Skin epidermis (tissue), 12 donors: Measurements from ENCODE around the gene HIC2.
"Not testable (repeated sequence)": the region's sequence is repeated elsewhere in the genome, so short reads cannot be mapped to it uniquely, and the experiment has no call there.

ENCODE experiments used
- H3K27ac ChIP-seq, 21 experiments: fragments of 200-600 bp; sonication (generic) in 11 of 21; one replicate each; pipeline ENCODE4 v1.5.0; 2020; ENCODE audit warnings: mild to moderate bottlenecking in 3 of 21, inconsistent platforms in 2 of 21, moderate library complexity in 2 of 21
- H3K4me3 ChIP-seq, 7 experiments: fragments of 200-600 bp; sonication (generic) in 2 of 7; one replicate each; pipeline ENCODE4 v1.5.0; 2020; ENCODE audit warnings: inconsistent platforms in 2 of 7, mild to moderate bottlenecking in 2 of 7, moderate library complexity in 1 of 7

HIC2 gene, protein sequence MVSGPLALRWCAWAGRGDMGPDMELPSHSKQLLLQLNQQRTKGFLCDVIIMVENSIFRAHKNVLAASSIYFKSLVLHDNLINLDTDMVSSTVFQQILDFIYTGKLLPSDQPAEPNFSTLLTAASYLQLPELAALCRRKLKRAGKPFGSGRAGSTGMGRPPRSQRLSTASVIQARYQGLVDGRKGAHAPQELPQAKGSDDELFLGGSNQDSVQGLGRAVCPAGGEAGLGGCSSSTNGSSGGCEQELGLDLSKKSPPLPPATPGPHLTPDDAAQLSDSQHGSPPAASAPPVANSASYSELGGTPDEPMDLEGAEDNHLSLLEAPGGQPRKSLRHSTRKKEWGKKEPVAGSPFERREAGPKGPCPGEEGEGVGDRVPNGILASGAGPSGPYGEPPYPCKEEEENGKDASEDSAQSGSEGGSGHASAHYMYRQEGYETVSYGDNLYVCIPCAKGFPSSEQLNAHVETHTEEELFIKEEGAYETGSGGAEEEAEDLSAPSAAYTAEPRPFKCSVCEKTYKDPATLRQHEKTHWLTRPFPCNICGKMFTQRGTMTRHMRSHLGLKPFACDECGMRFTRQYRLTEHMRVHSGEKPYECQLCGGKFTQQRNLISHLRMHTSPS

DNA sequence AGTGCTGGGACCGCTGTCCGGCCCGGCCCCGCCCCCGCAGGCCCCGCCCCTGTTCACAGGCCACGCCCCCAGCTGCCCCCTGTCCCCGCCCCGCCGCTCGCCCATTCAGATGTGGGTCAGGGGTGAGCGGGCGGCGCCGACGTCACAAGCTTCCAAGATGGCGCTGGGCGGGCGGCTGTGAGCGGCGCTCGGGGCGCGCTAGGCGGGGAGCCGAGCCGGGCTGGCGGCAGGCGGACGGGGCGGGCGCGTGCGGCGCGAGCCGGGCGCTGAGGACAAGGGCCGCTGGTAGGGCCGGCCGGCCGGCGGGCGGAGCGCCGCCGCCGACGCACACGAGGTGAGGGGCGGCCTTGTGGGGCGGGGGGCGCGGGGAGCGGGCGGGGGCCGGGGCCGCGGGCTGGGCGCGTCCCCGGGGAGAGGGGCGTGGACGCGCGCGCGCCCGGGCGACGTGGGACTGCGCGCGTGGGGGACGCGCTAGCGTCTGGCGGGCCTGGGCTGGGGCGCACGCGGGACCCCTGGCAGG is at the start of gene HIC2:
HIC2 (plus strand) TSS at position 145 of the 520 bp plus-strand sequence. CDS start 25,461 bp downstream, outside the sequence.
- H3K4me3 ChIP-seq: peak within 1 kb of the TSS in 6 of 7 experiments; percentile 23 to 43 (median 33)
- not testable (repeated sequence) for H3K27ac ChIP-seq

DNA sequence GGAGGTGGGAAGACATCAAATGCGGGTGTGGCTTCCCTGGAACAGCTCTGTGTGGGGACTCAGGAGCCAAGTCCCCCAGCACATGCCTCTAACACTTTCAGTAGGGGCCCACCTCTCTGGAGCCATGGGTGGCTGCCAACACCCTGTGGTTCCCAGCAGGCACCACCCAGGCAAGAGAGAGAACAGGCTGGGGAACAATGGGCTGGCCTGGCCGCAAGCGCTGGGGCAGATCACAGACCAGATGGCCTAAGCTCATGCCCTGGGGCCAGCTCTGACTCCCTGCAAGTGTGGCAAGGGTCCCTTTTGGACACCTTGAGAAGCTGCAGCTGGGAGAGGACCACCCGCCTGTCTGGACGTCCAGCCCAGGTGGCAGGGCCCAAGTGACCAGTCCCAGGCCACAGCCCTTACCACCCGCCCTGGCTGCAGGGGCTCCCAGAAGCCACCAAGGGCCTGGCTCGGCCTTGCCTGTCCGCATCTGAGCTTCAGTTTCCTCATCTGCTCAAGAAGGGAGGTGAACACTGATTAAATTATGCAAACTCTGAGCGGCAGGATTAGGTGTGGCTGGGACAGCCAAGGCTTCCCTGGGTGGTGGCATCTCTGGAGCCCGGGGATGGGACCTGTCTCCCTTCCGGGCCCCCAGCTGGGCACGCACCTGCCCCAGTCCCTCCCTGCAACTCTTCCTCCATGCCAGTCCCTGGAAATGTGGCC is 48.4 kb upstream of the HIC2 start:
- H3K27ac ChIP-seq, H3K4me3 ChIP-seq: not testable (repeated sequence)

DNA sequence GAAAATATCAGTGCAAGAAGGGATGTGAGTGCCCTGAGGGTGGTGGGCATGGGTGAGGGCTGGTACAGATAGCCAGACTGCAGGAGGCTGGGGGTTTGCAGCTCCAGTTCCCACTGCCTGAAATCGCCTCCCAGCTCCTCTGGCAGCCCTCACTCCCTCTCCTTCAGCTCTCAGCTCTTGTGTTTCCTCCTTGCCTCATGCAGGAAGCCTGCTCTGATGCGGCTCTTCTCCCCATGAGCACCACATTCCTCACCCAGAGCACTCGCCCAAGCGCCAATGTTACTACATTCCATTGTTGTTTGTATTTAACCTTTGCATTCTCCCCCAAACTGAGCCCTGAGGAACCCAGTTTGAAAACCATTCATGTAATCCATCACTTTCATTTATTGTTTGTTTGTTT is 41.3 kb upstream of the HIC2 start:
- H3K4me3 ChIP-seq, H3K27ac ChIP-seq: not testable (repeated sequence)

DNA sequence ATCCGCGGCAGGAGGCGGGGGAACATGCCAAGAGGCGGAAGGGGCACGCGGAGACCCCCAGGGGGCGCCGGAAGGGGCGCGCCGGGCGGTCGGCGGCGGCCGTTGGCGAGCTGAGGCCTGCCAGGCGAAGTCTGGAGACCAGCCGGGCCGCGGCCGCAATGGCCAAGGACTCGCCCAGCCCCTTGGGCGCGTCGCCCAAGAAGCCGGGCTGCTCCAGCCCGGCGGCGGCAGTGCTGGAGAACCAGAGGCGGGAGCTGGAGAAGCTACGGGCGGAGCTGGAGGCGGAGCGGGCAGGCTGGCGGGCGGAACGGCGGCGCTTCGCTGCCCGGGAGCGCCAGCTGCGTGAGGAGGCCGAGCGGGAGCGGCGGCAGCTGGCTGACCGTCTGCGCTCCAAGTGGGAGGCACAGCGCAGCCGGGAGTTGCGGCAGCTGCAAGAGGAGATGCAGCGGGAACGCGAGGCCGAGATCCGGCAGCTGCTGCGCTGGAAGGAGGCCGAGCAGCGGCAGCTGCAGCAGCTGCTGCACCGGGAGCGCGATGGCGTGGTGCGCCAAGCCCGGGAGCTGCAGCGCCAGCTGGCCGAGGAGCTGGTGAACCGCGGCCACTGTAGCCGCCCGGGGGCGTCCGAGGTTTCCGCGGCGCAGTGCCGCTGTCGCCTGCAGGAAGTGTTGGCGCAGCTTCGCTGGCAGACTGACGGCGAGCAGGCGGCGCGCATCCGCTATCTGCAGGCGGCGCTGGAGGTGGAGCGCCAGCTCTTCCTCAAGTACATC is 33.3 kb upstream of the HIC2 start, which contains the start of gene RIMBP3B:
RIMBP3B (plus strand) TSS at position 51 of the 767 bp plus-strand sequence; CDS start at position 159, 108 bp downstream.
- not testable (repeated sequence) for H3K4me3 ChIP-seq, H3K27ac ChIP-seq

DNA sequence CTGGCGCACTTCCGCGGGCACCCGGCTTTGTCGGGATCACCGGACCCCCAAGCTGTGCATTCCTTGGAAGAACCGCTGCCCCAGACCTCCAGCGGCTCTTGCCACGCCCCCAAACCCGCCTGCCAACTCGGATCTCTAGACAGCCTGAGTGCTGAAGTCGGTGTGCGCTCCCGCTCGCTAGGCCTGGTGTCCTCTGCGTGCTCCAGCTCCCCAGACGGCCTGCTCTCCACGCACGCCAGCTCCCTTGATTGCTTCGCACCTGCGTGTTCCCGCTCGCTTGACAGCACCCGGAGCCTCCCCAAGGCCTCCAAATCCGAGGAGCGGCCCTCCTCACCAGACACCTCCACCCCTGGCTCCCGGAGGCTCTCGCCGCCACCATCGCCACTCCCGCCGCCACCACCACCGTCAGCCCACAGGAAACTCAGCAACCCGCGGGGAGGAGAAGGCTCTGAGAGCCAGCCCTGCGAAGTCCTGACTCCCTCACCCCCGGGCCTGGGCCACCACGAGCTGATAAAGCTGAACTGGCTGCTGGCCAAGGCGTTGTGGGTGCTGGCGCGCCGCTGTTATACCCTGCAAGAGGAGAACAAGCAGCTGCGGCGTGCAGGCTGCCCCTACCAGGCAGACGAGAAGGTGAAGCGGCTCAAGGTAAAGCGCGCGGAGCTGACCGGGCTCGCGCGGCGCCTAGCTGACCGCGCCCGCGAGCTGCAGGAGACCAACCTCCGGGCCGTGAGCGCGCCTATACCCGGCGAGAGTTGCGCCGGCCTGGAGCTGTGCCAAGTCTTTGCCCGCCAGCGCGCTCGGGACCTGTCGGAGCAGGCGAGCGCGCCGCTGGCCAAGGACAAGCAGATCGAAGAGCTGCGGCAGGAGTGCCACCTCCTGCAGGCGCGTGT is 32.5 kb upstream of the HIC2 start:
- not testable (repeated sequence) for H3K27ac ChIP-seq, H3K4me3 ChIP-seq

DNA sequence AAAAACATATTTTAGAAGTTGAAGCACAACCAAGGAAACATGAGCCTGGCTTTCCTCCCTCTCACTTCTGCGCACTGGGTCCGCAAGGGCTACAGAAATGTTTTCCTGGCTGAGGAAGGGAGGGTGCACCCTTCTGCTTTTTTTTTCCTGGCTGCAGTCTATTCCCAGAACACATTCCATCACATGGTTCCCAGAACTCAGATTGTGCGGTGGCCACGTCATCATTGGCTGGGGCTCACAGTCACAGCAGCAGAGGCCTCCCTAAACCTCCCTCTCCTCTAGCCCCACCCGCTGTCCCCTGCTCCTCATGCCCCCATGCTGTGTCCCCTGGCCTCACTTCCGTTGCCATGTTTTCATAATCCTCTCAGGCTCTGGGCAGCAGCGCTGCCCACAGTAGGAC is 27.7 kb upstream of the HIC2 start:
- H3K4me3 ChIP-seq, H3K27ac ChIP-seq: not testable (repeated sequence)

DNA sequence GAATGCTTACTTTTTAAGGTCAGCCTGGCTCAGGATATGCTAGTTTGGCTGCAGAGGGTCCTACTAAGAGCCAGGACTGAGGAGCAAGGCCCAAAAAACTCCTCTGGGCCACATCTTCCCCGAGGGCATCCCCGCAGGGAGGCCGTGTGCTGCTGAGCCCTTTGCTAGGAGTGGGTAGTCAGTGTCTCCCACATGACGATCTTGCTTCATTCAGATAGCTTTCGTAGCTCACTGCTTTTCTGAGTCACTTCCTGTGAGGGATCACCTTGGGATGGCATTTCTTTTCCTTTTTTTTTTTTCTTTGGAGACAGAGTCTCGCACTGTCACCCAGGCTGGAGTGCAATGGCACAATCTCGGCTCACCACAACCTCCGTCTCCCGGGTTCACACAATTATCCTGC is 27.2 kb upstream of the HIC2 start:
- not testable (repeated sequence) for H3K27ac ChIP-seq, H3K4me3 ChIP-seq

DNA sequence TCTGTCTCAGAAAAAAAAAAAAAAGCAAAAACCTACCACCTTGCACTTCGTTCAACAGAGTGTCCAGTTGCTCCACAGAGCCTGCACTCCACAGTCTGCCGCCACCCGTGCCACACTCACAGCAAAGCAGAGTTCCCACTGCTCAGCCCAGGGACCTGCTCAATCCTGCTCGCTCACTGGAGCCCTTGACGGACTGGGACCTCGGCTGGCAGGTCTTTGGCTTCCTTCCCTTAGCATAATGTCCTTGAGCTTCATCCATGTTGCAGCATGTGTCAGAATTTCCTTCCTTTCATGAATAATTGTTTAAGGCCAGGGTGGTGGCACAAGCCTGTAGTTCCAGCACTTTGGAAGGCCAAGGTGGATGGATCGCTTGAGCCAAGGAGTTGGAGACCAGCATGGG is 22.6 kb upstream of the HIC2 start:
- not testable (repeated sequence) for H3K27ac ChIP-seq, H3K4me3 ChIP-seq

DNA sequence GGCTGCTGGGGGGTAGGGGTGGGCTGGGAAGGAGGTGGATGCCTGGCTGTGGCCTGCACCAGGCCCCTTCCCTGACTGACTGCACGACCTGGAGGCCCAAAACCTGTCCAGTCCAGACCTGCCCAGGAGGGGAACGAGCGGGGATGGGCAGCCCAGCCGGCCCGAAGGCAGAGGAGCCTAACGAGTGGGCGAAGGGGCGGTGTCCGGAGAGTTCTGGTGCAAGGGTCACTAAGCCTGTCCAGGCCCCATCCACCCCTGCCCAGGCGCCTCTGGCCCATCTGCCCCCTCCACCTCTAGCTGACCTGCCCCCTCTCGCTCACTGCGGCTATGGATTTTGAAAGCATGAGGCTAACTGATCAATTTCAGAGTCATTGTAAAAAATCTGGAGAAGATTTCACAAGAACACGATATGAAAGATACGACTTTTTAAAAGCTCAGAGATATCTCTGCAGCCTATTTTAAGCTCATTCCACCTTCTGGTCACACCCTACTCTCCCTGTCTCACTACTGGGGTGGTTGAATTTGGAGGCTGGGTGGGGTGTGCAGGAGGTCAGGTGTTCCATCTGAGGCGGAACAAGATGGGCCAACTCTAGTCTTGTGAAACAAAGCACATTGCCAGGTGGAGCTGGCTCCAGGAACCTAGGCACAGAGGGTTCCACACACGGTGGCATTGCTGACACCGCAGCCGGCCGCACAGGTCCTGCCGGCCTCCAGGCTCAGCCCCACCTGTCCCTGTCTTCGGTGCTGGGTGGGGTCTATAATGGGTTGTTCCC is 15.8 kb upstream of the HIC2 start:
- H3K4me3 ChIP-seq, H3K27ac ChIP-seq: not testable (repeated sequence)

DNA sequence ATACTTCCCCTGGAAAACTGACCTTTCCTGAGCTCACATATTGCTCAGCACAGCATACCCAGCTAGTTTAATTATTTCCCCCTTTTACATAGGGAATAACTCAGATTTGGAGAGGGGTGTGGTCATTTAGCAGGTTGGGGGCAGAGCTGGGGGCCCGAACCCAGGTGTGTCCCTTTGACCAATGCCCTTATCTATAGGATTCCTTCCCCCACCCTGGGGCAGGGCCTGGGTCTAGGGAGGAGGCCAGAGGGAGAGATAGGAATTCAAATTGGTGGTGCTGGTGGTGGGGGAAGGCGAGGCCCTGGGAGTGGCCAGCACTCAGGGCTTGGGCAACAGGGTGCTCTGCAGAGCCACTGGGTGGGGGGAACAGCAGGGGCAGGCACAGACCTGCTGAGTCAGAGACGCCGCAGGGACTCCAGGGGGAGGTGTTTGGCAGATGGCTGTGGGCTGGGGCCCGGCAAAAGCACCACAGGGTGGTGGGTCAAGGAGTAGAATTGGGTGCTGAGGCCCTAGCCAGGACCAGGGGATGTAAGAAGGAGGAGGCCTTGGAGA is 14.3 kb upstream of the HIC2 start:
- not testable (repeated sequence) for H3K27ac ChIP-seq, H3K4me3 ChIP-seq

DNA sequence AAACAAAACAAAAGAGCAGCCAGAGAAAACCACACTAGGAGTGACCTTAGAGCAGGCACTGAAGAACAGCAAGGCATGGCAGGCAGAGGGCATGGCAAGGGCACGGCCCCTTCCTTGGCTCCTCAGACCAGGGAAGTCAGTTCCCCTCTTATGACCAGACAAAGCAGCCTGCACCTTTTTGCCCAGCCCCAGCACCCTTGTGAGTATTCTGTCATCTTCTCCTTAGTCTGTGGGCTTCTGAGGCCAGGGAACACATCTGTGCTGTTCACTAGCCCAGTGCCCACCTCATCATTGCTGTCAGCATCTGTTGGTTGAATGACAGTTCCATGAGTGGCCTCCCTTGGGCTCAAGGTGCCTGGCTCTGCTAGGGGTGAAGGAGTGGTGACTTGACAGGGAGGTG is 10.0 kb upstream of the HIC2 start:
- H3K4me3 ChIP-seq, H3K27ac ChIP-seq: not testable (repeated sequence)

DNA sequence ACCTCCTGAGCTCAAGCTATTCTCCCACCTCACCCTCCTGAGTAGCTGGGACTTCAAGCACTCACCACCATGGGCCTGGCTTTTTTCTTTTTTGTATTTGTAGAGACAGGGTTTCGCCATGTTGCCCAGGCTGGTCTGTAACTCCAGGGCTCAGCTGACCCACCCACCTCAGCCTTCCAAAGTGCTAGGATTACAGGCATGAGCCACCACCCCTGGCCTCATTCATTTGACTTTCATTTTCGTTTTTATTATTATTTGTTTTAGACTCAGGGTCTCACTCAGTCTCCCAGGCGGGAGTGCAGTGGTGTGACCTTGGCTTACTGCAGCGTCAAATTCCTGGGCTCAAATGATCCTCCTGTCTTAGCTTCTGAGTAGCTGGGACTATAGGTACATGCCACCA is 9.4 kb upstream of the HIC2 start:
- not testable (repeated sequence) for H3K4me3 ChIP-seq, H3K27ac ChIP-seq

DNA sequence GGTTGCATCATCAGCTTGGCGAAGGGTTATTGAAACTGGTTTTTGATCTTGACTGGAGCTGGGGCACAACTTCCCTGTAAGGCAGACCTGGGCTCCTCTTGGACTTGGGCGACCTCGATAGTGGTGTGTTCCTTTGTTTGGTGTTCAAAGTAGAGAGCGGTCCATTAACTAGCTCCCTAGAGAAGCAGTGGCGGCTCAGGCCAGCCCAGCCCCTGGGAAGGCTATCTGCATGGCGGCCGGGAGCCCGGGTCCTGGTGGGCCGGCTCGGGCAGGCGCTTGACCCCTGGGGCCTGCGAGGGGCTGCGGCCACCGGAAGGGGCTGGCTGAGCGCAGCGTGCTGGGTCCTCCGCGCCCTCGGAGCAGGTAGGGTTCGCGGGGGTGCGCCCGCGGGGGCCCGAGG is 796 bp upstream of the HIC2 start:
- not testable (repeated sequence) for H3K4me3 ChIP-seq, H3K27ac ChIP-seq

DNA sequence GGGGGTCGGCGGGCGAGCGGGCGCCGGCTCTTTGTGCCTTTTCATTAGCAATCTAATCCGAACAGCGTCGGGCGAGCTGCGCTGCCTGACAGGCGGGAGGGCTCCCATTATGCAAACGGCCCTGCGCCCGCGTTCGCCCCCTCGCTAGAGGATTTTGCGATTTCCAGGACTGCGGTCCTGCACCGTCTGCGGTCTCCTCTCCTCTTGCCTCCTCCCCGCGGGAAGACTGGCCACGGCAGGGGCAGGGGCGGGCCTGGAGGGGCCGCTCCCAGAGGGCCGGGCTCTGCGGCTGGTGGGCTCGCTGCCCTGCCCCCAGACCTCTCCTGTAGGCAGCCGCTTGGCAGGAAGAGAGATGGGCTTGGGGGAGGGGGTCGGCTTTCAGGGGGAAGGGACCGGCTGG is 682 bp downstream of the HIC2 start:
- peak overlapping the region in 6 of 7 experiments; percentile 23 to 43 (median 33) for H3K4me3 ChIP-seq
- not testable (repeated sequence) for H3K27ac ChIP-seq

DNA sequence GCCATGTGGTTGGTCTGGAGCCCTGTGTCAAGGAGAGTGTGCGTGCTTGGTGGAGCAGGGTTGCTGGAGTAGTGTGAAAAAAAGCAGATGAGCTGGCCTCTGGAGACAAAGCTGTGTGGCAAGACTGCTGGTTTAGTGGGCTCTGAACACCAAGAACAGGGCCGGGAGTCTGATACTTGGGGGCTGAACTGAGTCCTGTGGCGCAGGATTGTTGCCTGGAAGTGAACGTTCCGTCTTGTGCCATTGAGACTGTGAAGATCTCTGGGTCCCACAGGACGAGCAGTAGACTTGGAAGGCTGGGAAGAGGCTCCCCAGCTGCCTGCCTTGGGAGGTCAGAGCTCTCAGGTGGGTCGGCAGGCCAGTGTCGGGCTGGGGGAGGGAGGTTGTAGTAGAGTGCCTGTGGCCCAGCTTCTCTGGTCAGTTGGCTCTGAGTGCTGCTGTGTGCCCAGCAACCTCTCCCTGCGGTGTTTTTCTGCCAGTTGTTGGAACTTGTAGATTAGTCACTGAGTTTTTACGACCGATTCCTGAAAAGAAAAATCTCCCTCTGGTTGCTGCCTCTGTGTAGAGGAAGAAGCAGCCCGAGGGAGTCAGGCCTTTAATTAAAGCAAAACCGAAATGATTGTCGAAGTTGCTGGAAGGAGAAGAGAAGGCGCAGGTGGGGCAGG is 1.9 kb downstream of the HIC2 start:
- not testable (repeated sequence) for H3K27ac ChIP-seq, H3K4me3 ChIP-seq

DNA sequence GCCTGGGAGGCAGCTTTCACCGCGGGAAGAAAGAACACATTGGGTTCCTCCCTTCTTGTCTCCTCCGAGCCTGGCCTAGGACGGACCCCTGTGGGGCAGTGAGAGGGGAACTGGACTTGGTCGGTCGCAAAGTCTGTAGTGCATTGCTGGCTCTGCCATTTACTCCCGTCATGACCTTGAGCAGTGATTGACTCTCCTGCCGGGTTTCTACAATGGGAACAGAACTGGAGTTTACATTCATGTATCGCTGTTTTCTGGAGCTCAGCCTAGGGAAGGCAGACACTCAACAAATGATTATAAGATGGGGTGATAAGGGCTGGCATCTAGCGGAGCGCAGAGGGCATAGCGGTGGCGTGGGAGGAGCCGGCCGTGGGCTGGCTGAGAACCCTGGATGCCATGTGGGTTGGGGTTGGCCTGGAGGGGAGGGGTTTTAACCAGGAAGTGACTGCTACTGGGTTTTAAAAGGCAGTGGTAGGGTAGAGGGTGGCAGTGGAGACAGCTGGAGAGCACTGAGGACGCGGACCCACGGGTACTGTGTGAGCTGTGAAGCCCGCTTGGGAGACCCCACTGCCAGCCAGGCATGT is 3.1 kb downstream of the HIC2 start:
- H3K27ac ChIP-seq, H3K4me3 ChIP-seq: not testable (repeated sequence)
